ENCODE measurements around the gene OR2V2.

The OR2V2 gene

DNA sequence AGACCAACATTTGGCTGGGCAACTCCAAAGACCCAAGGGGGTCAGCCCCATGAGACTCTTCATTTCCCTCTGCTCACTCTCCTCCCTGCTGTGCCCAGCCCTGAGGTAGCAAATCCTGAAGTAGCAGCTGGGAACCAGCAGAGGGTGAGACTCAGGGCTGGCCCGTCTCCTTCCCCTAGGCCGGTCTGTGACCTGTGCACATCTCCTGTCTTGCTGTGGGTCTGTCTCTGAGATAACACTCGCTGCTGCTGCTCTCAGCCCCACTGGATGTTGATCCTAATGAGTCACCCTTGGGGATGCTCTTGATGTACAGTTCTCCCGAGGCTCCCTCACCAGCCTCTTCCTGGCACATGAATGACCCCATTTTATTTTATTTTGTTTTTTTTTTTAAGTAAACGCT, 9.1 kb upstream of the OR2V2 start:
- DNase-seq (ENCODE audit: low spot score): no peak

GRCh38 chr5:181140766-181141165, 6.6 kb upstream of the OR2V2 start:
- in situ Hi-C loops (cut with MboI; ENCODE audit: low sequenced_read_pairs, unreplicated experiment): no loop called here
- no peak for DNase-seq (ENCODE audit: low spot score)
- no peak for TF ChIP-seq CTCF (IDR thresholded peaks at IDR 0.05; ENCODE audit: borderline replicate concordance, control extremely low read depth, extremely low read depth, insufficient read depth, missing control alignments)

More for the DNA sequence above, 9.1 kb upstream of the OR2V2 start:
- in situ Hi-C loops (cut with MboI; ENCODE audit: low sequenced_read_pairs, unreplicated experiment): no loop called here
- no peak for TF ChIP-seq CTCF (IDR thresholded peaks at IDR 0.05; ENCODE audit: borderline replicate concordance, control extremely low read depth, extremely low read depth, insufficient read depth, missing control alignments)

GRCh38 chr5:181142054-181142453, 5.3 kb upstream of the OR2V2 start:
- no peak for TF ChIP-seq CTCF (IDR thresholded peaks at IDR 0.05; ENCODE audit: borderline replicate concordance, control extremely low read depth, extremely low read depth, insufficient read depth, missing control alignments)
- in situ Hi-C loops (cut with MboI; ENCODE audit: low sequenced_read_pairs, unreplicated experiment): no loop called here
- no peak for DNase-seq (ENCODE audit: low spot score)

DNA sequence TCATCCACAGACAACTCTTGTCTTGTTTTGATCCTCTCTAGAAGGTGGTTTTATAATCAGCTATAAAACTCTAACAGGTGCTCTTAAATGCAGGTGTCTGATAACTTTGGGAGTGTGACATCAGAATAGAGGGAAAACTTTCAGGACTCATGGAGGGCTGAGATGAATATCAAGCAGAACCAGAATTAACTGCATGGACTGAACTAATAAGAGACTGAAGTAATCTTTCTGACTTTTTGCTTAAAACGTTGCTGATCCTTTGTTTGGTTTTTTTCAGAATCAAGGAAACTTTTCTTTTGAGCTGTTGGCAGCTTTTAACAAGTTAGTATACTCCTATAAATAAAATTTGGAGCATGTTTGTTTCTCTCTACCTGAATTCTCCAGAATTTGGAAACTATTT, 2.3 kb upstream of the OR2V2 start:
- no peak for DNase-seq (ENCODE audit: low spot score)
- in situ Hi-C loops (cut with MboI; ENCODE audit: low sequenced_read_pairs, unreplicated experiment): no loop called here
- no peak for TF ChIP-seq CTCF (IDR thresholded peaks at IDR 0.05; ENCODE audit: borderline replicate concordance, control extremely low read depth, extremely low read depth, insufficient read depth, missing control alignments)

- in situ Hi-C loops (cut with MboI; ENCODE audit: low sequenced_read_pairs, unreplicated experiment): no loop called here
- TF ChIP-seq CTCF (IDR thresholded peaks at IDR 0.05; ENCODE audit: borderline replicate concordance, control extremely low read depth, extremely low read depth, insufficient read depth, missing control alignments): no peak
- DNase-seq (ENCODE audit: low spot score): no peak
Measured at GRCh38 chr5:181149355-181149754, 2.0 kb downstream of the OR2V2 start.

DNA sequence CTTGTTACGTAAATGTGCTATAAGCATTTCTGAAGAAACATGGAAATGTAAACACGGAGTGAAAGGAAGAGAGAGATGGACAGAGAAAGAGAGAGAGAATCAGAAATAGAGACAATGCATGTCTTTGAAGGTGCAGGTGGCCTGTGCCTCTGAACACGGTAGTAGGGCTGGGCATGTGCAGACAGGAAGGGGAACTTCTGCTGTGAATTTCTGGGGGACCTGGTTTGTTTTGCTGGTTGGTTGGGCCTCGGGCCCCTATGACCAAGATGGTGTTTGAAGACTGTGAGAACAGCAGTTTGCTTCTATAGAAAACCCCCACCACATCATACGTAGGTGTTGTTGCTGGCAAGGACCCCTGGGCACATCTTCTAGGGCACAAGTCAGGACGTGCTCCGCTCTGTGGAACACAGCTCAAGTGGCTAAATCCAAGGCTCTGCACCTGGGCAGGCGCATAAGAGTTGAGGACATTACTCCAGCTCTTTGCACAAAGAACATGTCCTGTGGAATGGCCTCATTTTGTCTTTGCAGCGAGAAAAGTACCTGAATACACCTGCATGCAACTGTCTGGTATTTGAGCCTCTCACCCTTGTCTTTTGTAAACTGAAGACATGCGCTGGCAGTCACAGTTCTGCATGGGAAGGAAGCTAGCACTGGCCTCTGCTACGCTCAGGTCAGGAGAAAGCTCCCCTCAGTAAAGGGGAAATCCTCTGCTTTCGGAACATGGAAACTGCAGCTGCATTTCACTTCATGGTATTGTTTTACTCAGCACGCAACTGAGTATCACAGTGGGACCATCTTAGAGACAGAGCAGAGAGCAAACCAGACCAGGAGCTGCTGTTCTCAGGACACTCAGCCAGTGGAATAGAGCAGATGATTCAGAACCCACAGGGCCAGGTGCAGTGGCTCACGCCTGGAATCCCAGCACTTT, 2.7 kb downstream of the OR2V2 start:
- in situ Hi-C loops (cut with MboI; ENCODE audit: low sequenced_read_pairs, unreplicated experiment): loop anchor here (10.0 kb wide), 2 partner anchors 275 to 365 kb away; no protein-coding TSS in a partner anchor
- DNase-seq (ENCODE audit: low spot score): no peak
- TF ChIP-seq CTCF (IDR thresholded peaks at IDR 0.05; ENCODE audit: borderline replicate concordance, control extremely low read depth, extremely low read depth, insufficient read depth, missing control alignments): no peak
